GM12875 (cell line): Measurements from ENCODE around the gene SF3B2.
A peak's percentile ranks its signal among the peaks of the same experiment; 100 is the strongest.
"Not testable (repeated sequence)": the region's sequence is repeated elsewhere in the genome, so short reads cannot be mapped to it uniquely, and the experiment has no call there.

Experiments used
- H3K4me3 ChIP-seq: one replicate; pipeline ENCODE4 v1.5.1; 2011; ENCODE audit warnings: low read depth, low read length, control low read depth
- CTCF ChIP-seq: IDR thresholded peaks from 2 replicates; pipeline ENCODE4 v1.5.1; 2011; ENCODE audit warnings: low read depth, mild to moderate bottlenecking, control low read depth, inconsistent platforms, low read length, moderate library complexity, borderline replicate concordance; ENCODE audit not compliant: insufficient read depth

The SF3B2 gene

GRCh38 chr11:66020212-66020611 is 32.0 kb upstream of the SF3B2 start:
- TF ChIP-seq CTCF, result no peak
- no peak overlapping the region for H3K4me3 ChIP-seq

- no peak overlapping the region for H3K4me3 ChIP-seq
- no peak for TF ChIP-seq CTCF
Observed at GRCh38 chr11:66020618-66021357, 31.4 kb upstream of the SF3B2 start.

- no peak overlapping the region for H3K4me3 ChIP-seq
- TF ChIP-seq CTCF, result peak; percentile 94
Observed at GRCh38 chr11:66022401-66023185, 29.6 kb upstream of the SF3B2 start.

GRCh38 chr11:66023186-66023440 is 29.1 kb upstream of the SF3B2 start:
- H3K4me3 ChIP-seq, result not testable (repeated sequence)

- no peak within 1 kb of the TSS for H3K4me3 ChIP-seq
- TF ChIP-seq CTCF, result no peak
Observed at GRCh38 chr11:66026017-66026529, 26.1 kb upstream of the SF3B2 start, which contains the start of gene CATSPER1. Gene CATSPER1 (minus strand): TSS chr11:66026479. CDS start chr11:66026379, 100 bp downstream.

- no peak for TF ChIP-seq CTCF
- no peak overlapping the region for H3K4me3 ChIP-seq
Observed at GRCh38 chr11:66032957-66033735, 19.0 kb upstream of the SF3B2 start.

GRCh38 chr11:66035653-66036333 is 16.4 kb upstream of the SF3B2 start:
- no peak overlapping the region for H3K4me3 ChIP-seq
- no peak for TF ChIP-seq CTCF
